Suprapubic skin (tissue), 4 donors: ENCODE measurements around the gene NHSL1. TPM values are rescaled to one million over a fixed set of nuclear protein-coding genes. Genes with fewer than 3 reads are reported as not detected.

Experiments used
- DNase-seq, 2 donors: peaks; one replicate each; pipeline ENCODE4 v3.0.0-alpha.2; 2019; ENCODE audit warnings: low spot score in 2 of 2
- H3K27ac ChIP-seq: fragments of 200-600 bp; sonication (generic); one replicate; pipeline ENCODE4 v1.5.1; 2019
- H3K27me3 ChIP-seq: fragments of 200-600 bp; sonication (generic); one replicate; pipeline ENCODE4 v1.5.1; 2019
- H3K36me3 ChIP-seq: fragments of 200-600 bp; sonication (generic); one replicate; pipeline ENCODE4 v1.5.1; 2019
- H3K4me1 ChIP-seq: fragments of 200-600 bp; sonication (generic); one replicate; pipeline ENCODE4 v1.5.1; 2019
- H3K4me3 ChIP-seq: fragments of 200-600 bp; sonication (generic); one replicate; pipeline ENCODE4 v1.5.1; 2019; ENCODE audit warnings: mild to moderate bottlenecking
- H3K9me3 ChIP-seq: fragments of 200-600 bp; sonication (generic); one replicate; pipeline ENCODE4 v1.5.1; 2019
- CTCF ChIP-seq, 2 donors: fragments of 200-600 bp in 1 of 2; fragments of 450-650 bp in 1 of 2; sonication (generic) in 1 of 2; IDR thresholded peaks; one replicate each; pipeline ENCODE4 v1.5.1; 2016 to 2019; ENCODE audit warnings: antibody characterized with exemption in 2 of 2, mild to moderate bottlenecking in 1 of 2, moderate library complexity in 1 of 2
- EP300 ChIP-seq: sonication (generic); formaldehyde crosslinking; IDR thresholded peaks from one replicate; pipeline ENCODE4 v1.6.1; 2017; ENCODE audit warnings: antibody characterized with exemption
- POLR2A ChIP-seq, 2 donors: fragments of 450-650 bp; IDR thresholded peaks; one replicate each; pipeline ENCODE4 v1.6.1; 2017; ENCODE audit warnings: antibody characterized with exemption in 2 of 2, mild to moderate bottlenecking in 2 of 2, moderate library complexity in 2 of 2
- POLR2AphosphoS5 ChIP-seq, 3 donors: sonication (generic); formaldehyde crosslinking; IDR thresholded peaks; one replicate each; pipeline ENCODE4 v1.6.1; 2017; ENCODE audit warnings: antibody characterized with exemption in 3 of 3
- WGBS: methylation state at CpG from one replicate; pipeline ENCODE4 v1.1.5; 2018; 5-methylcytosine and 5-hydroxymethylcytosine counted together
- total RNA-seq, 4 donors: library from RNA; depleted of rRNA; stranded (reverse); fragments of >200 nt; gene quantifications; one replicate each; pipeline ENCODE4 v1.1.0, GENCODE V29; 2016

NHSL1 gene
- total RNA-seq, 4 donors from 2014 or later = 62.6 to 105 (median 79.8) TPM

- 50% methylated on average over 6 of the region's 6 CpGs for WGBS
- Histone ChIP-seq H3K27ac (peak overlapping the region; percentile 68), H3K4me3 (peak overlapping the region; percentile 11)
These were observed 42.9 kb downstream of the NHSL1 start for GRCh38 chr6:138456401-138456790.

GRCh38 chr6:138455746-138456400, 43.4 kb downstream of the NHSL1 start:
- Histone ChIP-seq H3K36me3 (no peaks in the 10 kb centered on the region), H3K27ac (peak overlapping the region; percentile 68), H3K4me1 (peaks cover 21% of the 10 kb centered on the region), H3K27me3 (no peaks in the 10 kb centered on the region), H3K9me3 (no peaks in the 10 kb centered on the region), H3K4me3 (peak overlapping the region; percentile 11)
- 32% methylated on average over 7 of the region's 7 CpGs for WGBS
- DNase-seq = no peak
- TF ChIP-seq POLR2AphosphoS5 (IDR thresholded peaks at IDR 0.05) (no peak), CTCF (IDR thresholded peaks at IDR 0.05) (no peak), EP300 (no peak), POLR2A (IDR thresholded peaks at IDR 0.05) (no peak)

More at GRCh38 chr6:138456401-138456790, 42.9 kb downstream of the NHSL1 start:
- no peaks in the 10 kb centered on the region for H3K36me3 ChIP-seq
- TF ChIP-seq EP300 = no peak
- TF ChIP-seq CTCF (IDR thresholded peaks at IDR 0.05) = no peak
- TF ChIP-seq POLR2A (IDR thresholded peaks at IDR 0.05) = no peak
- TF ChIP-seq POLR2AphosphoS5 (IDR thresholded peaks at IDR 0.05) = no peak
- H3K27me3 ChIP-seq = no peaks in the 10 kb centered on the region
- no peaks in the 10 kb centered on the region for H3K9me3 ChIP-seq
- DNase-seq = no peak
- peaks cover 21% of the 10 kb centered on the region for H3K4me1 ChIP-seq

DNA sequence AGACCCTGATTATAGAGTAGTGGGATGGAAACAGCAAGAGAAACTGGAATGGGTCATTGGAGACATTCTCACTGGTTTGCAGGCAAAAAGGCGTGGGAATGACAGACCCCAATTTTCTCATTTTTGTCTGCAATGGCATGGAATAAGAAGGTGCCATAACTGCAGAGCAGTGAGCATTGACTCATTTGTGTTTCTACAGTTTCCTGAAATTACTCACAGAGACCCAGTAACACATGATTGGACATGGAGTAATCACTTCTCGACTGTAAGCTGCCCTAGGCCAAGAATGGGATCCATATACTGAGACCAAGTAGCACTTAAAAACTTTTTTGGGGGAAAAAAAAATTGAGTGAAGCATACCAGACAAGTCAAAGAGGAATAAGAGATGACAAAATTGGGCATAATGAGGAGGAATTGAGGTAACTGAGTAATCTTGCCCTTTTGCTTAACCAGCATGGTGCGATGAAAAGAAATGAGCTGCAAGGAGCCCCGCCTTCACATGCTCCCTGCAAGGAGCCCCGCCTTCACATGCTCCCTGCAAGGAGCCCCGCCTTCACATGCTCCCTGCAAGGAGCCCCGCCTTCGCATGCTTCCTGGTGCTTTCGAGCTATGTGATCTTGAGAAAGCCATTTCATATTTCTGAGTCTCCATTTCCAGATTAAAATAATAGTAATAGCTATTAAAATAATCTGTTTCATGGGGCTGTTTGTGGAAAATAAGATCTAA, 44.1 kb downstream of the NHSL1 start:
- peaks cover 21% of the 10 kb centered on the region for H3K4me1 ChIP-seq
- TF ChIP-seq POLR2A (IDR thresholded peaks at IDR 0.05) (no peak), EP300 (no peak), CTCF (IDR thresholded peaks at IDR 0.05) (no peak), POLR2AphosphoS5 (IDR thresholded peaks at IDR 0.05) (no peak)
- H3K27me3 ChIP-seq = no peaks in the 10 kb centered on the region
- no peak for DNase-seq
- 38% methylated on average over 9 of the region's 9 CpGs for WGBS
- H3K9me3 ChIP-seq = no peaks in the 10 kb centered on the region
- peak overlapping the region; percentile 11 for H3K4me3 ChIP-seq
- peak overlapping the region; percentile 46 for H3K27ac ChIP-seq
- H3K36me3 ChIP-seq = no peaks in the 10 kb centered on the region

DNA sequence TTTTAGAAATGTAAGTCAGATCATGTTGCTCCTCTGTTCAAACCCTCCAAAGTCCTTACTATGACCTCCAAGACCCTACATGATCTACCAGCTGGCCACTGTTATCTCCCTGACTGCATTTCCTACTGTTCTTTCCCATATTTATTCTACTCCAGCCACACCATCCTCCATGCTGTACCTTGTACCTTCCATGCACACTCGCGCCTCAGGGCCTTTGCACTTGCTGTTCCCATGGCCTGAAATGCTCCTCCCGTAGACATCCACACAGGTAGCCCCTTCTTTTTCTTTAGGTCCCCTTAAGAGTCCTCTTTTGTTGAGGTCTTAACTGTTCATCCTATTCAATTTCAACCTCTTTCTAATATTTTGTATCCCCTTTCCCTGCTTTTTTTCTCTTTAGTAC, 48.3 kb downstream of the NHSL1 start:
- no peak for TF ChIP-seq EP300
- no peak for TF ChIP-seq POLR2A (IDR thresholded peaks at IDR 0.05)
- TF ChIP-seq CTCF (IDR thresholded peaks at IDR 0.05) = no peak
- no peak for TF ChIP-seq POLR2AphosphoS5 (IDR thresholded peaks at IDR 0.05)
- H3K9me3 ChIP-seq = no peaks in the 10 kb centered on the region
- no peaks in the 10 kb centered on the region for H3K36me3 ChIP-seq
- H3K27ac ChIP-seq = no peak overlapping the region
- 100% methylated on average over 3 of the region's 3 CpGs for WGBS
- peaks cover 15% of the 10 kb centered on the region for H3K4me1 ChIP-seq
- H3K27me3 ChIP-seq = no peaks in the 10 kb centered on the region
- no peak for DNase-seq
- H3K4me3 ChIP-seq = no peak overlapping the region

DNA sequence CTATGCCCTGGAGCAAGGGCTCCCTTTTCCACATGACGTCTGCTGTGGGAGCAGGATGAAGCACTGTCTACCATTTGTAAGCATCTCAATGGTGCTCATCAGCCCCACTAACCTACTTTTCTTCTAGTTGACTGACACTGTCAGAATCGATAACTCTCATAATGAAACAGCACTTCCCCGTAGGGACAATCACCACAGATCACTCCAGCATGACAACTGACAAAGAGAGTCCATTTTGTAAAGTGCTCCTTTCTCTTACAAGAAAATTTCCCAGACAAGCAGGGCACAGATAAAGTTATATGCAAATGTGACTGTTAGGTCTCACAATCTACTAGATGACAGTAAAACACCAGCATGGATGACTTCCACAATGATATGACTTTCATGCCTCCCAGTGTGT, 48.8 kb downstream of the NHSL1 start:
- Histone ChIP-seq H3K9me3 (no peaks in the 10 kb centered on the region), H3K36me3 (no peaks in the 10 kb centered on the region), H3K27ac (no peak overlapping the region), H3K4me1 (peaks cover 11% of the 10 kb centered on the region), H3K4me3 (no peak overlapping the region), H3K27me3 (no peaks in the 10 kb centered on the region)
- DNase-seq = no peak
- no peak for TF ChIP-seq POLR2AphosphoS5 (IDR thresholded peaks at IDR 0.05)
- TF ChIP-seq CTCF (IDR thresholded peaks at IDR 0.05) = no peak
- TF ChIP-seq EP300 = no peak
- WGBS = 67% methylated on average over 3 of the region's 3 CpGs
